ENCODE results near the gene TNFSF11.

Gene TNFSF11

GRCh38 chr13:42652642-42653415 lies 78.9 kb downstream of the TNFSF11 start:
- no peak for TF ChIP-seq CTCF (conservative IDR thresholded peaks at IDR 0.05; ENCODE audit: low read depth, low read length)
- H3K4me3 ChIP-seq (ENCODE audit: low read depth, low read length): no peak overlapping the region
- no peak for DNase-seq (ENCODE audit: low read depth)

GRCh38 chr13:42653679-42654078 lies 79.7 kb downstream of the TNFSF11 start:
- DNase-seq (ENCODE audit: low read depth): no peak
- no peak overlapping the region for H3K4me3 ChIP-seq (ENCODE audit: low read depth, low read length)
- TF ChIP-seq CTCF (conservative IDR thresholded peaks at IDR 0.05; ENCODE audit: low read depth, low read length): no peak

- H3K4me3 ChIP-seq (ENCODE audit: low read depth, low read length): no peak overlapping the region
- TF ChIP-seq CTCF (conservative IDR thresholded peaks at IDR 0.05; ENCODE audit: low read depth, low read length): no peak
- DNase-seq (ENCODE audit: low read depth): no peak
Measured at GRCh38 chr13:42654212-42654611, 80.3 kb downstream of the TNFSF11 start.

- no peak overlapping the region for H3K4me3 ChIP-seq (ENCODE audit: low read depth, low read length)
- DNase-seq (ENCODE audit: low read depth): peak; percentile 27
- TF ChIP-seq CTCF (conservative IDR thresholded peaks at IDR 0.05; ENCODE audit: low read depth, low read length): no peak
Measured at GRCh38 chr13:42654722-42655121, 80.8 kb downstream of the TNFSF11 start.

- peak; percentile 8 for DNase-seq (ENCODE audit: low read depth)
- no peak for TF ChIP-seq CTCF (conservative IDR thresholded peaks at IDR 0.05; ENCODE audit: low read depth, low read length)
- H3K4me3 ChIP-seq (ENCODE audit: low read depth, low read length): no peak overlapping the region
Measured at GRCh38 chr13:42656161-42656560, 82.2 kb downstream of the TNFSF11 start.

GRCh38 chr13:42656958-42657357 lies 83.0 kb downstream of the TNFSF11 start:
- DNase-seq (ENCODE audit: low read depth): no peak
- H3K4me3 ChIP-seq (ENCODE audit: low read depth, low read length): no peak overlapping the region
- no peak for TF ChIP-seq CTCF (conservative IDR thresholded peaks at IDR 0.05; ENCODE audit: low read depth, low read length)

Measured in choroid plexus epithelial cell (primary cell).